Gastroesophageal sphincter (tissue), 4 donors: ENCODE data around the gene DLL1. TPM values are rescaled to one million over a fixed set of nuclear protein-coding genes. Genes with fewer than 3 reads are reported as not detected.

ENCODE experiments used
- ATAC-seq: fragments of 150-250 bp; one replicate; pipeline ENCODE4 v1.9.1; 2016; ENCODE audit warnings: mild to moderate bottlenecking, moderate library complexity
- H3K27ac ChIP-seq, 4 donors: fragments of 200-600 bp; sonication (generic) in 3 of 4; 1 replicate in 3 of 4; 2 replicates in 1 of 4; pipeline ENCODE4 v1.5.1; 2016 to 2019
- H3K27me3 ChIP-seq: fragments of 200-600 bp; sonication (generic); one replicate; pipeline ENCODE4 v1.5.1; 2019
- H3K36me3 ChIP-seq, 2 donors: fragments of 200-600 bp; sonication (generic); one replicate each; pipeline ENCODE4 v1.5.1; 2019; ENCODE audit warnings: control low read depth in 1 of 2
- H3K4me1 ChIP-seq, 3 donors: fragments of 200-600 bp; sonication (generic); 1 replicate in 2 of 3; 2 replicates in 1 of 3; pipeline ENCODE4 v1.5.1; 2016 to 2019; ENCODE audit warnings: control low read depth in 2 of 3
- H3K4me3 ChIP-seq, 2 donors: fragments of 200-600 bp; sonication (generic); one replicate each; pipeline ENCODE4 v1.5.1; 2019; ENCODE audit warnings: mild to moderate bottlenecking in 1 of 2, moderate library complexity in 1 of 2
- H3K9me3 ChIP-seq, 3 donors: fragments of 200-600 bp; sonication (generic); one replicate each; pipeline ENCODE4 v1.5.1; 2017 to 2019; ENCODE audit warnings: control low read depth in 2 of 3
- EP300 ChIP-seq: sonication (generic); formaldehyde crosslinking; IDR thresholded peaks from one replicate; pipeline ENCODE4 v1.6.1; 2017; ENCODE audit warnings: antibody characterized with exemption, mild to moderate bottlenecking
- POLR2A ChIP-seq, 2 donors: fragments of 450-650 bp; IDR thresholded peaks; one replicate each; pipeline ENCODE4 v1.6.1; 2017; ENCODE audit warnings: antibody characterized with exemption in 2 of 2, mild to moderate bottlenecking in 2 of 2, moderate library complexity in 1 of 2
- POLR2AphosphoS5 ChIP-seq: sonication (generic); formaldehyde crosslinking; IDR thresholded peaks from one replicate; pipeline ENCODE4 v1.6.1; 2017; ENCODE audit warnings: antibody characterized with exemption
- WGBS, 2 donors: methylation state at CpG; one replicate each; pipeline ENCODE4 v1.1.5; 2018; ENCODE audit warnings: low coverage in 1 of 2; 5-methylcytosine and 5-hydroxymethylcytosine counted together
- total RNA-seq, 4 donors: library from RNA; depleted of rRNA; stranded (reverse); fragments of >200 nt; gene quantifications; one replicate each; pipeline ENCODE4 v1.1.0, GENCODE V29; 2016
- TF ChIP-seq, protein P1 (sequence below), 4 experiments: fragments of 200-600 bp in 2 of 4; fragments of 450-650 bp in 2 of 4; sonication (generic) in 1 of 4; IDR thresholded peaks; one replicate each; pipeline ENCODE4 v1.5.1; 2017 to 2019; ENCODE audit warnings: antibody characterized with exemption in 4 of 4, mild to moderate bottlenecking in 2 of 4, moderate library complexity in 2 of 4

The DLL1 gene
- total RNA-seq, 4 donors from 2014 or later, result 5.3 to 11.8 (median 6.5) TPM

DNA sequence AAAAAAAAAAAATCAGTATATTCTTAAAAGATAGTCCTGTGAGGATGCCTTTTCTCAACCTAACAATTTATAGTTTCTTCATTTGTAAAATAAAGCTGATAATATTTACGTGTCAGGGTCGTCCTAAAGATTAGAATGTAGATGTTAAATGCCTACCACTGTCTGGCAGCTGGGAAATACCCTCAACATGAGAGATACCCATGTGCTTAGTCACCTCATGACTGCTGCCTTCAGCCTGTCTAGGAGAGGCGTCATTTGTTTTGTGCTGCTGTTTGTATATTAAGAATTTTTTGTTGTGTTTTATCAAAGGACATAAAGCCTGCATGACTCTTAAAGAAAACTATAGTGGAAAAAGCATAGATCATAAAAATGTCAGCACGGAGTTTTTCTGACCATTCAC lies 25.2 kb upstream of the DLL1 start:
- Histone ChIP-seq H3K4me1 (peaks cover 0 to 23% (median 3%) of the 10 kb centered on the region in 3 donors), H3K4me3 (no peak overlapping the region), H3K36me3 (peaks cover 0 to 40% of the 10 kb centered on the region in 2 donors), H3K27ac (no peak overlapping the region), H3K9me3 (no peaks in the 10 kb centered on the region), H3K27me3 (no peaks in the 10 kb centered on the region)
- TF ChIP-seq EP300, result no peak
- TF ChIP-seq, protein P1, sequence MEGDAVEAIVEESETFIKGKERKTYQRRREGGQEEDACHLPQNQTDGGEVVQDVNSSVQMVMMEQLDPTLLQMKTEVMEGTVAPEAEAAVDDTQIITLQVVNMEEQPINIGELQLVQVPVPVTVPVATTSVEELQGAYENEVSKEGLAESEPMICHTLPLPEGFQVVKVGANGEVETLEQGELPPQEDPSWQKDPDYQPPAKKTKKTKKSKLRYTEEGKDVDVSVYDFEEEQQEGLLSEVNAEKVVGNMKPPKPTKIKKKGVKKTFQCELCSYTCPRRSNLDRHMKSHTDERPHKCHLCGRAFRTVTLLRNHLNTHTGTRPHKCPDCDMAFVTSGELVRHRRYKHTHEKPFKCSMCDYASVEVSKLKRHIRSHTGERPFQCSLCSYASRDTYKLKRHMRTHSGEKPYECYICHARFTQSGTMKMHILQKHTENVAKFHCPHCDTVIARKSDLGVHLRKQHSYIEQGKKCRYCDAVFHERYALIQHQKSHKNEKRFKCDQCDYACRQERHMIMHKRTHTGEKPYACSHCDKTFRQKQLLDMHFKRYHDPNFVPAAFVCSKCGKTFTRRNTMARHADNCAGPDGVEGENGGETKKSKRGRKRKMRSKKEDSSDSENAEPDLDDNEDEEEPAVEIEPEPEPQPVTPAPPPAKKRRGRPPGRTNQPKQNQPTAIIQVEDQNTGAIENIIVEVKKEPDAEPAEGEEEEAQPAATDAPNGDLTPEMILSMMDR (IDR thresholded peaks at IDR 0.05), result no peak
- no peak for TF ChIP-seq POLR2A (IDR thresholded peaks at IDR 0.05)
- no peak for TF ChIP-seq POLR2AphosphoS5
- no peak for ATAC-seq
- 88 to 92% methylated on average over 4 of the region's 4 CpGs for WGBS, 2 donors

DNA sequence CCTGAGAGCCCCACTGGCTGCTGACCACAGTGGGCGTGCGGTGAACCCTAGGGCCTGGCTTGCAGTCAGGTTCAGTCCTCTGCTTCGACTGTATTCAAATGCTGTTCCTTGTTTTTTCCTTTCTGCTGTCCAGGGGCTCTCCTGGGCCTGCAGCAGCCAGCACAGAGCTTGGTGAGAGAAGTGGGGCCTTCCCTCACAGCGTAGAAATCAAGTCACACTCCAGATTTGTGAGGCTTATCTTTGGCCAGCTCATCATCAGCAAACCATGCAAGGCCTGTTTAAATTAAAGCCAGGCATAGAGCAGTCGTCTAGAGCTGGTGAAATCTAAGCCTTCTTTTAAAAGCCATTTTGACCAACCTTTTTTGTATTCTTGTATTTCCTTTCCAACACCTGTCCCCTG lies 24.1 kb upstream of the DLL1 start:
- H3K4me1 ChIP-seq, result peaks cover 0 to 33% (median 3%) of the 10 kb centered on the region in 3 donors
- 67 to 93% methylated on average over 3 to 5 of the region's 5 CpGs for WGBS, 2 donors
- TF ChIP-seq POLR2AphosphoS5, result no peak
- no peak for TF ChIP-seq EP300
- TF ChIP-seq, protein P1 (IDR thresholded peaks at IDR 0.05), result no peak
- no peak for TF ChIP-seq POLR2A (IDR thresholded peaks at IDR 0.05)
- H3K4me3 ChIP-seq, result no peak overlapping the region
- ATAC-seq, result no peak
- no peaks in the 10 kb centered on the region for H3K9me3 ChIP-seq
- H3K27me3 ChIP-seq, result no peaks in the 10 kb centered on the region
- no peak overlapping the region for H3K27ac ChIP-seq
- peaks cover 0 to 32% of the 10 kb centered on the region in 2 donors for H3K36me3 ChIP-seq

DNA sequence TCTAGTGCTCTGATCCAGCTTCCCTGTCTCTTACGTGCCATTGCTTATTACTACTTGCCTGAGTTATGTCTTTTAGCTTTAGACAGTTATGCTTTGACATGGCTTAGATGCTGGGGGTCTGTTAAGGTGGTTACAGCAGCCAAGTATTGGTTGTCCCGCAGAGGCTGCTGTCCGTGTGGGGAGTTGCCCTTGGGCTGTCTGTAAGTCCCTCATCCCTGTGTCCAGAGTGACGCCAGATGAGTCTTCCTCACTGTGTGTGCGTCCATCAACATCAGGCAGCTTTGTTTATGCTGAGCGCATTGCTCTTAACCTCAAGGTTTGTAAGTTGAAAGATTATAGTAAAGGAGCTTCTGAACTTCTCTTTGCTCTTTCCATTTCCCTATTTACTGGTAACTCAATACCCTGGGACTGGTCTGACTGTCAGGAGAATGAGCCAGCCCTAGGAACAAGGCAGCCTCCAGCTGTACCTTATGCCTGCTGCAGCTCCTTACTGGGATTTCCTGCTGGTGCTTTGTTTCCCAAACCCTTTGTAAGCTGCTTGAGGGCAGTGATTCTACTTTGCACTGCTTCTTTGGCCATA lies 22.9 kb upstream of the DLL1 start:
- Histone ChIP-seq H3K36me3 (peaks cover 0 to 21% of the 10 kb centered on the region in 2 donors), H3K4me1 (peaks cover 0 to 44% (median 3%) of the 10 kb centered on the region in 3 donors), H3K9me3 (no peaks in the 10 kb centered on the region), H3K27ac (no peak overlapping the region), H3K4me3 (no peak overlapping the region), H3K27me3 (no peaks in the 10 kb centered on the region)
- WGBS, 2 donors, result 74 to 86% methylated on average over 4 to 6 of the region's 6 CpGs
- TF ChIP-seq, protein P1 (IDR thresholded peaks at IDR 0.05), result no peak
- TF ChIP-seq POLR2AphosphoS5 (no peak), POLR2A (IDR thresholded peaks at IDR 0.05) (no peak), EP300 (no peak)
- no peak for ATAC-seq

DNA sequence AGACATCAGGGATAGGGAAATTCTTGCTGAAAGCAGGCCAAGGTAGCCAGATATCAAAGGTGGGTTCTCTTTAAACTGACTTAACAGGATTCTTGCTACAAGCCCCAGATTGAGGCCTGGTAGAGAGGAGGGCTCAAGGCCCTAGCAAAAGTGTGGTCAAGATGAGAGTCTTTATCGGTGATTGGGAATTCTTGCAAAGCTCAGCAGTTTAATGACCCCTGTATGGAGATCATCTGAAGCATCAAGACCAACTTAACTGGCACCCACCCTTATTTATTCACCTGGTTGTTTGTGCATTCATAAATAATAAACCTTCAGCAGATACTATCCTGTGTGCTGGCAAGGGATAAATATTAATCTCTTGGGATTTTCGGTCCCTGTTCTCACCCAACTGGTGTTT lies 22.0 kb upstream of the DLL1 start:
- no peak for ATAC-seq
- Histone ChIP-seq H3K4me1 (peaks cover 6 to 54% (median 7%) of the 10 kb centered on the region in 3 donors), H3K27ac (no peak overlapping the region), H3K9me3 (no peaks in the 10 kb centered on the region), H3K4me3 (no peak overlapping the region), H3K27me3 (no peaks in the 10 kb centered on the region), H3K36me3 (peaks cover 0 to 11% of the 10 kb centered on the region in 2 donors)
- 97 to 100% methylated on average over 1 to 2 of the region's 2 CpGs for WGBS, 2 donors
- TF ChIP-seq EP300 (no peak), POLR2AphosphoS5 (no peak), POLR2A (IDR thresholded peaks at IDR 0.05) (no peak)
- TF ChIP-seq, protein P1 (IDR thresholded peaks at IDR 0.05), result no peak

DNA sequence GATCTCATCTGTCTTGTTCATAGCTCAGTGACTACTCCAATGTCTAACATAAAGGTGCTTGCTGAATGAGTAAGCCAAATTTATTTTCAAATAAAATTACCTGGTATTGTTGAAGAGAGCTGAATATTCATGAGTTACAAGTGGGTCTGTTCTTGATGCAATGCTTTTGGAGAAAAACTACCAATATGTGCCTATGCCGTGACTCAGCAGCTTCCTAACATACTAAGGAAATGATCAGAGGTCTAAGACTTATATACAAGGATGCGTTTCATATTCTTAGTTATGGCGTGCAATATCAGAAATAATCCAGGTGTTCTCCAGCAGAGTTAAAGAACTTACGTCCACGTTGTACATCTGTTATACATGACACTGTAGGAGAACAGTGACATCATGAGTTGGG lies 20.8 kb upstream of the DLL1 start:
- WGBS, 2 donors, result 65 to 74% methylated on average over 5 of the region's 5 CpGs
- Histone ChIP-seq H3K4me3 (no peak overlapping the region), H3K36me3 (peaks cover 0 to 6% of the 10 kb centered on the region in 2 donors), H3K27ac (no peak overlapping the region), H3K4me1 (peaks cover 12 to 63% (median 12%) of the 10 kb centered on the region in 3 donors), H3K9me3 (no peaks in the 10 kb centered on the region), H3K27me3 (no peaks in the 10 kb centered on the region)
- ATAC-seq, result no peak
- no peak for TF ChIP-seq EP300
- TF ChIP-seq POLR2A (IDR thresholded peaks at IDR 0.05), result no peak
- TF ChIP-seq, protein P1 (IDR thresholded peaks at IDR 0.05), result no peak
- no peak for TF ChIP-seq POLR2AphosphoS5
